SK-N-MC (cell line): Measurements from ENCODE around the gene SLC9C1.

Experiments used
- DNase-seq: peaks from one replicate; pipeline ENCODE4 v3.0.0-alpha.2; 2011; ENCODE audit warnings: low read depth, low spot score
- H3K27ac ChIP-seq: fragments of 200-600 bp; sonication (generic); 2 replicates; pipeline ENCODE4 v1.5.1; 2016; ENCODE audit warnings: mixed run types
- H3K36me3 ChIP-seq: fragments of 200-600 bp; sonication (generic); 2 replicates; pipeline ENCODE4 v1.6.1; 2017; ENCODE audit warnings: antibody characterized with exemption, low read length, mixed read lengths; ENCODE audit not compliant: insufficient read depth
- H3K4me3 ChIP-seq: fragments of 200-600 bp; sonication (generic); 2 replicates; pipeline ENCODE4 v1.5.1; 2016
- H3K9ac ChIP-seq: fragments of 200-600 bp; sonication (generic); 2 replicates; pipeline ENCODE4 v1.8.0; 2017; ENCODE audit warnings: mixed run types, mixed read lengths; ENCODE audit not compliant: insufficient read length
- H3K9me3 ChIP-seq: fragments of 200-600 bp; sonication (generic); 2 replicates; pipeline ENCODE4 v1.6.1; 2017; ENCODE audit warnings: low read depth, mild to moderate bottlenecking, antibody characterized with exemption, low read length, moderate library complexity, mixed read lengths
- EZH2 ChIP-seq: fragments of 200-600 bp; sonication (generic); IDR thresholded peaks from one replicate; pipeline ENCODE4 v1.6.1; 2017; ENCODE audit warnings: antibody characterized with exemption
- FOXP2 ChIP-seq: optimal IDR thresholded peaks from 2 replicates; pipeline ENCODE3; 2011; ENCODE audit warnings: mild to moderate bottlenecking, moderate library complexity; ENCODE audit not compliant: insufficient read depth; ENCODE audit errors: extremely low read length, control extremely low read depth
- POLR2AphosphoS5 ChIP-seq: IDR thresholded peaks from 2 replicates; pipeline ENCODE4 v1.6.1; 2012; ENCODE audit warnings: mild to moderate bottlenecking, low read depth, low read length, borderline replicate concordance

SLC9C1 gene

GRCh38 chr3:112247900-112248299, 46.1 kb downstream of the SLC9C1 start:
- Histone ChIP-seq H3K9ac (no peak overlapping the region), H3K9me3 (no peaks in the 10 kb centered on the region), H3K27ac (no peak overlapping the region), H3K36me3 (no peaks in the 10 kb centered on the region), H3K4me3 (no peak overlapping the region)
- DNase-seq = no peak
- TF ChIP-seq FOXP2 (no peak), POLR2AphosphoS5 (no peak), EZH2 (no peak)

- TF ChIP-seq EZH2 (no peak), FOXP2 (no peak), POLR2AphosphoS5 (no peak)
- no peak for DNase-seq
- no peaks in the 10 kb centered on the region for H3K36me3 ChIP-seq
- no peak overlapping the region for H3K27ac ChIP-seq
- no peak overlapping the region for H3K9ac ChIP-seq
- no peaks in the 10 kb centered on the region for H3K9me3 ChIP-seq
- H3K4me3 ChIP-seq = no peak overlapping the region
Observed at GRCh38 chr3:112247350-112247749, 46.7 kb downstream of the SLC9C1 start.

GRCh38 chr3:112233083-112233482, 60.9 kb downstream of the SLC9C1 start:
- no peak for DNase-seq
- H3K36me3 ChIP-seq = no peaks in the 10 kb centered on the region
- no peaks in the 10 kb centered on the region for H3K9me3 ChIP-seq
- no peak overlapping the region for H3K4me3 ChIP-seq
- H3K9ac ChIP-seq = no peak overlapping the region
- TF ChIP-seq FOXP2 = no peak
- no peak for TF ChIP-seq POLR2AphosphoS5
- TF ChIP-seq EZH2 = no peak
- no peak overlapping the region for H3K27ac ChIP-seq

- no peak for TF ChIP-seq FOXP2
- no peak for TF ChIP-seq EZH2
- no peak for TF ChIP-seq POLR2AphosphoS5
- no peak overlapping the region for H3K4me3 ChIP-seq
Observed at GRCh38 chr3:112231727-112232126, 62.3 kb downstream of the SLC9C1 start.

GRCh38 chr3:112230033-112230432, 64.0 kb downstream of the SLC9C1 start:
- H3K27ac ChIP-seq = no peak overlapping the region
- TF ChIP-seq EZH2 (no peak), FOXP2 (no peak), POLR2AphosphoS5 (no peak)
- no peaks in the 10 kb centered on the region for H3K9me3 ChIP-seq
- H3K9ac ChIP-seq = no peak overlapping the region
- no peaks in the 10 kb centered on the region for H3K36me3 ChIP-seq
- no peak for DNase-seq
- H3K4me3 ChIP-seq = no peak overlapping the region

More at GRCh38 chr3:112231727-112232126, 62.3 kb downstream of the SLC9C1 start:
- Histone ChIP-seq H3K27ac (no peak overlapping the region), H3K9me3 (no peaks in the 10 kb centered on the region), H3K36me3 (no peaks in the 10 kb centered on the region), H3K9ac (no peak overlapping the region)
- no peak for DNase-seq

GRCh38 chr3:112228786-112229185, 65.2 kb downstream of the SLC9C1 start:
- TF ChIP-seq POLR2AphosphoS5 = no peak
- TF ChIP-seq EZH2 = no peak
- TF ChIP-seq FOXP2 = no peak
- Histone ChIP-seq H3K4me3 (no peak overlapping the region), H3K36me3 (no peaks in the 10 kb centered on the region), H3K9ac (no peak overlapping the region), H3K27ac (no peak overlapping the region), H3K9me3 (no peaks in the 10 kb centered on the region)
- no peak for DNase-seq

GRCh38 chr3:112200317-112200666, 93.7 kb downstream of the SLC9C1 start:
- H3K27ac ChIP-seq = no peak overlapping the region
- no peak for DNase-seq
- no peaks in the 10 kb centered on the region for H3K36me3 ChIP-seq
- H3K4me3 ChIP-seq = no peak overlapping the region
- no peaks in the 10 kb centered on the region for H3K9me3 ChIP-seq
- TF ChIP-seq FOXP2 (no peak), EZH2 (no peak), POLR2AphosphoS5 (no peak)
- no peak overlapping the region for H3K9ac ChIP-seq

GRCh38 chr3:112199622-112200316, 94.2 kb downstream of the SLC9C1 start:
- Histone ChIP-seq H3K9ac (no peak overlapping the region), H3K27ac (no peak overlapping the region), H3K9me3 (no peaks in the 10 kb centered on the region), H3K36me3 (no peaks in the 10 kb centered on the region), H3K4me3 (no peak overlapping the region)
- TF ChIP-seq POLR2AphosphoS5 (no peak), FOXP2 (no peak), EZH2 (no peak)
- no peak for DNase-seq

GRCh38 chr3:112197131-112197530, 96.9 kb downstream of the SLC9C1 start:
- no peaks in the 10 kb centered on the region for H3K9me3 ChIP-seq
- DNase-seq = no peak
- H3K4me3 ChIP-seq = no peak overlapping the region
- H3K36me3 ChIP-seq = no peaks in the 10 kb centered on the region
- no peak overlapping the region for H3K9ac ChIP-seq
- no peak overlapping the region for H3K27ac ChIP-seq
- TF ChIP-seq FOXP2 = no peak
